ENCODE measurements around the gene LCN10. TPM values are rescaled to one million over a fixed set of nuclear protein-coding genes. Genes with fewer than 3 reads are reported as not detected.
A peak's percentile ranks its signal among the peaks of the same experiment; 100 is the strongest.
"Not testable (repeated sequence)": the region's sequence is repeated elsewhere in the genome, so short reads cannot be mapped to it uniquely, and the experiment has no call there.

Gene LCN10
- total RNA-seq, 6 donors from 2014 or later, result 0.39 to 17.8 (median 2.2) TPM

GRCh38 chr9:136771907-136772415, 29.2 kb upstream of the LCN10 start:
- H3K9me3 ChIP-seq, result peaks cover 0 to 8% (median 2%) of the 10 kb centered on the region in 4 donors
- H3K36me3 ChIP-seq, result no peaks in the 10 kb centered on the region
- ATAC-seq (ENCODE audit: low FRiP score in 2 of 2), result no peak
- peaks cover 0 to 3% (median 0%) of the 10 kb centered on the region in 4 donors for H3K4me1 ChIP-seq
- 61 to 74% methylated on average over 3 of the region's 3 CpGs for WGBS, 2 donors
- H3K4me3 ChIP-seq, result no peak overlapping the region
- H3K27me3 ChIP-seq, result no peaks in the 10 kb centered on the region
- TF ChIP-seq EP300 (IDR thresholded peaks at IDR 0.05) (no peak), POLR2AphosphoS5 (IDR thresholded peaks at IDR 0.05) (no peak), POLR2A (IDR thresholded peaks at IDR 0.05) (no peak), CTCF (IDR thresholded peaks at IDR 0.05) (no peak)
- H3K27ac ChIP-seq, result no peak overlapping the region
- no peak for DNase-seq

DNA sequence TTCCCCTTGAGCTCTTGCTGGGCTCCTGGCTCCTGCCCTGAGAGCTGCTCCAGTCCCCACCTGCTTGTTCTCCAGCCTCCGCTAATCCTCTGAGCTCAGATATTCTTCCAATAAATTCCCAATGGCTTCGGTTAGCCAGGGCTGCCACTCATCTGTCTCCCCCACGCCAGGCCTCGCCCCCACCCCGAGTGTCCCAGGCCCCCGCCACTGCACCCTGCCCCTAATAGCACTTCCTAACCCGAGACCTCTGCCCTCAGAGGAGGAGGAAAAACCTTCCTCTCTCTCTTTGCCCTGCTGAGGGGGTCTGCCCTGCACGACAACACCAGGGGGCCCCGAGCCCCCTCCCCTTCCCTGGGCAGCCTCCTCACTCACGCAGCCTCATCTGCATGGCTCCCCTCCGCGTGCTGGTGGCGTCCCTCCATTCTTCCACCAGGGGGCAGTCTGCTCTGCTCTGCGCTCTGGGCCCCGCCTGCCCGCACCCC, 27.0 kb upstream of the LCN10 start:
- peaks cover 0 to 8% (median 2%) of the 10 kb centered on the region in 4 donors for H3K9me3 ChIP-seq
- TF ChIP-seq CTCF (IDR thresholded peaks at IDR 0.05) (peak in 5 of 6 experiments; percentile 26 to 65 (median 49)), EP300 (IDR thresholded peaks at IDR 0.05) (no peak)
- 14 to 15% methylated on average over 13 to 16 of the region's 16 CpGs for WGBS, 2 donors
- DNase-seq (peak in 1 of 2 donors; percentile 61), ATAC-seq (ENCODE audit: low FRiP score in 2 of 2) (peak; percentile 39 to 70)
- peaks cover 0 to 3% (median 0%) of the 10 kb centered on the region in 4 donors for H3K4me1 ChIP-seq
- H3K36me3 ChIP-seq, result no peaks in the 10 kb centered on the region
- no peak overlapping the region for H3K27ac ChIP-seq
- no peaks in the 10 kb centered on the region for H3K27me3 ChIP-seq
- no peak overlapping the region for H3K4me3 ChIP-seq

DNA sequence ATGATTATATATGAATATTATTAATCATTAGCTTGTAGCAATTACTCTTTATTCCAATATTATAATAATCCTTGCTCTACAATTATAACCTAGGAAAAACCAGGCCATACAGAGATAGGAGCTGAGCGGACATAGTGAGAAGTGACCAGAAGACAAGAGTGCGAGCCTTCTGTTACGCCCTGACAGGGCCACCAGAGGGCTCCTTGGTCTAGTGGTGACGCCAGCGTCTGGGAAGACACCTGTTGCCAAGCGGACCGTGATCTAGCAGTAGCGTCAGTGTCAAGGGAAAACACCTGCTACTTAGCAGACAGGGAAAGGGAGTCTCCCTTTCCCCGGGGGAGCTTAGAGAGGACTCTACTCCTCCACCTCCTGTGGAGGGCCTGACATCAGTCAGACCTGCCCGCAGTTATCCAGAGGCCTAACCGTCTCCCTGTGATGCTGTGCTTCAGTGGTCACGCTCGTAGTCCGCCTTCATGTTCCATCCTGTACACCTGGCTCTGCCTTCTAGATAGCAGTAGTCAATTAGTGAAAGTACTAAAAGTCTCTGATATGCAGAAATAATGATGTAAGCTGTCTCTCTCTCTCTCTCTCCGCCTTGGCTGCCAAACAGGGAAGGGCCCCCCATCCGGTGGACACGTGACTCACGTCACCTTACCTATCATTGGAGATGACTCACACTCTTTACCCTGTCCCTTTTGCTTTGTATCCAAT, 23.8 kb upstream of the LCN10 start:
- H3K4me1 ChIP-seq, result peaks cover 0 to 10% (median 2%) of the 10 kb centered on the region in 4 donors
- not testable (repeated sequence) for ATAC-seq (ENCODE audit: low FRiP score in 2 of 2); H3K27me3 ChIP-seq; H3K9me3 ChIP-seq; H3K27ac ChIP-seq; H3K4me3 ChIP-seq; H3K36me3 ChIP-seq
- TF ChIP-seq CTCF (IDR thresholded peaks at IDR 0.05), result peak in 3 of 6 experiments; percentile 12 to 47 (median 20)
- peak in 1 of 2 donors; percentile 42 for DNase-seq
- 48 to 51% methylated on average over 17 of the region's 18 CpGs for WGBS, 2 donors

DNA sequence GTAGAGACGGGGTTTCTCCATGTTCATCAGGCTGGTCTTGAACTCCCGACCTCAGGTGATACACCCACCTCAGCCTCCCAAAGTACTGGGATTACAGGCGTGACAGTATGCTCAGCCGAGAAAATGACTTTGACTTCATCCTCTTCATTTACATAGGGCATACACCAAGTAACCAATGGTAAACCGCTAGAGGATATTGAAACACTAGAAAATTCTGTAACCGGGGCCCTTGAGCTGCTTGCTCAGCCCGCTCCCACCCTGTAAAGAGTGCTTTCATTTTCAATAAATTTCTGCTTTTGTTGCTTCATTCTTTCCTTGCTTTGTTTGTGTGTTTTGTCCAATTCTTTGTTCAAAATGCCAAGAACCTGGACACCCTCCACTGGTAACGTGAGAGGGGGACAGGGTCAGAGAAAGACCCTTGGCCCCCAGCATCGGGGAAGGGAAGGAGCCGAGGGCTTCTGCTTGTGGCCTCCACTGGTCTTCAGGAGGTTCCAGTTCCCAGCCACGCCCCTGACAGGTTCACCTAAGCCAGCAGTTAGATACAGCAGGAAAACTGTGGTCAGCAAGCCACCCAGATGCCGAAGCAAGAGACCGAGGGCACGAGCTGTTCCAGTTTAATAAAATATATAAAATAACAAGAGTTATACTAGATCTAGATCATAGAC, 23.1 kb upstream of the LCN10 start:
- H3K27ac ChIP-seq, DNase-seq: not testable (repeated sequence)
- 73 to 76% methylated on average over 14 of the region's 14 CpGs for WGBS, 2 donors

DNA sequence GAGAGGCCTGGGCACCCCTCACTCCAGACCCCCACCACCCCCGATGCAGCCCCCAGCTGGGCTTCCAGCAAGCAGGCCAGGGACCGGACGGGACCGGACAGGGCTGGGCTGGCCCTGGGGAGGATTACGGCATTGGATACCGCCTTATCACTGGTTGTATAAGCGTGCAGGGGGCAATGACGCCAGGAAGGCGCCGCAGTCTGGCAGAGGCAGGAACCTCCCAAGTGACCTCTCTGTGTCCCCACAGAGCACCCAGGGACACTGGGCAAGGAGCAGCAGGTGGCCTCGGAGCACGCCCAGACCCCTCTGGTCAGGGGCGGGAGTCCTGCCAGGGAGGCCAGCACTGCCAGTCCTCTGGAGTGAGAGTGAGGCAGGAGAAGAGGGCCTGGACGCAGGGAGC, 22.3 kb upstream of the LCN10 start:
- 87 to 91% methylated on average over 4 to 13 of the region's 14 CpGs for WGBS, 2 donors
- peaks cover 0 to 10% (median 2%) of the 10 kb centered on the region in 4 donors for H3K4me1 ChIP-seq
- H3K9me3 ChIP-seq, result no peaks in the 10 kb centered on the region
- ATAC-seq (ENCODE audit: low FRiP score in 2 of 2), result no peak
- H3K36me3 ChIP-seq, result no peaks in the 10 kb centered on the region
- DNase-seq, result peak in 1 of 2 donors; percentile 70
- no peak for TF ChIP-seq POLR2A (IDR thresholded peaks at IDR 0.05)
- TF ChIP-seq EP300 (IDR thresholded peaks at IDR 0.05), result no peak
- no peak for TF ChIP-seq POLR2AphosphoS5 (IDR thresholded peaks at IDR 0.05)
- TF ChIP-seq CTCF (IDR thresholded peaks at IDR 0.05), result no peak
- H3K27ac ChIP-seq, result no peak overlapping the region
- H3K27me3 ChIP-seq, result no peaks in the 10 kb centered on the region
- no peak overlapping the region for H3K4me3 ChIP-seq

More for the DNA sequence above, 23.1 kb upstream of the LCN10 start:
- not testable (repeated sequence) for ATAC-seq (ENCODE audit: low FRiP score in 2 of 2); H3K9me3 ChIP-seq; H3K36me3 ChIP-seq; H3K4me3 ChIP-seq; H3K27me3 ChIP-seq
- H3K4me1 ChIP-seq, result peaks cover 0 to 10% (median 2%) of the 10 kb centered on the region in 4 donors

Measured in upper lobe of left lung (tissue), 6 donors.